ENCODE measurements around the gene ADGRG6.

Gene ADGRG6

GRCh38 chr6:142349215-142349823 is 47.5 kb downstream of the ADGRG6 start:
- no peak for DNase-seq (ENCODE audit: low read depth)

- no peak for DNase-seq (ENCODE audit: low read depth)
Measured at GRCh38 chr6:142350309-142350708, 48.5 kb downstream of the ADGRG6 start.

- no peak for DNase-seq (ENCODE audit: low read depth)
Measured at GRCh38 chr6:142353690-142354089, 51.9 kb downstream of the ADGRG6 start.

- DNase-seq (ENCODE audit: low read depth): no peak
Measured at GRCh38 chr6:142354650-142355049, 52.8 kb downstream of the ADGRG6 start.

- no peak for DNase-seq (ENCODE audit: low read depth)
Measured at GRCh38 chr6:142355520-142356174, 53.8 kb downstream of the ADGRG6 start.

GRCh38 chr6:142356201-142356883 is 54.5 kb downstream of the ADGRG6 start:
- no peak for DNase-seq (ENCODE audit: low read depth)

- no peak for DNase-seq (ENCODE audit: low read depth)
Measured at GRCh38 chr6:142356884-142357225, 55.0 kb downstream of the ADGRG6 start.

- no peak for DNase-seq (ENCODE audit: low read depth)
Measured at GRCh38 chr6:142357879-142358278, 56.1 kb downstream of the ADGRG6 start.

- no peak for DNase-seq (ENCODE audit: low read depth)
Measured at GRCh38 chr6:142359271-142359960, 57.6 kb downstream of the ADGRG6 start.

GRCh38 chr6:142361345-142361744 is 59.5 kb downstream of the ADGRG6 start:
- no peak for DNase-seq (ENCODE audit: low read depth)

GRCh38 chr6:142361779-142362750 is 60.3 kb downstream of the ADGRG6 start:
- no peak for DNase-seq (ENCODE audit: low read depth)

GRCh38 chr6:142367061-142367460 is 65.3 kb downstream of the ADGRG6 start:
- no peak for DNase-seq (ENCODE audit: low read depth)

- DNase-seq (ENCODE audit: low read depth): no peak
Measured at GRCh38 chr6:142367501-142368018, 65.8 kb downstream of the ADGRG6 start.

GRCh38 chr6:142369266-142369665 is 67.5 kb downstream of the ADGRG6 start:
- DNase-seq (ENCODE audit: low read depth): no peak

- DNase-seq (ENCODE audit: low read depth): no peak
Measured at GRCh38 chr6:142372348-142372747, 70.5 kb downstream of the ADGRG6 start.

- no peak for DNase-seq (ENCODE audit: low read depth)
Measured at GRCh38 chr6:142373268-142374090, 71.7 kb downstream of the ADGRG6 start.

- DNase-seq (ENCODE audit: low read depth): no peak
Measured at GRCh38 chr6:142374091-142374770, 72.4 kb downstream of the ADGRG6 start.

GRCh38 chr6:142374965-142375733 is 73.3 kb downstream of the ADGRG6 start:
- no peak for DNase-seq (ENCODE audit: low read depth)

- DNase-seq (ENCODE audit: low read depth): no peak
Measured at GRCh38 chr6:142376115-142376514, 74.3 kb downstream of the ADGRG6 start.

Data from stimulated activated CD8-positive, alpha-beta memory T cell treated with anti-CD3 and anti-CD28 coated beads, Interleukin-12 subunit alpha, Interleukin-12 subunit beta, amount 100 ng/mL, for 4 hours (primary cell).